VCaP (cell line): ENCODE results near the gene MAN1C1.

ENCODE experiments used
- H3K27ac ChIP-seq: fragments of 450-650 bp; 2 replicates; pipeline ENCODE4 v1.5.1; 2017
- CTCF ChIP-seq: fragments of 450-650 bp; conservative IDR thresholded peaks from 2 replicates; pipeline ENCODE4 v1.5.1; 2017; ENCODE audit warnings: mild to moderate bottlenecking, moderate library complexity

MAN1C1 gene

DNA sequence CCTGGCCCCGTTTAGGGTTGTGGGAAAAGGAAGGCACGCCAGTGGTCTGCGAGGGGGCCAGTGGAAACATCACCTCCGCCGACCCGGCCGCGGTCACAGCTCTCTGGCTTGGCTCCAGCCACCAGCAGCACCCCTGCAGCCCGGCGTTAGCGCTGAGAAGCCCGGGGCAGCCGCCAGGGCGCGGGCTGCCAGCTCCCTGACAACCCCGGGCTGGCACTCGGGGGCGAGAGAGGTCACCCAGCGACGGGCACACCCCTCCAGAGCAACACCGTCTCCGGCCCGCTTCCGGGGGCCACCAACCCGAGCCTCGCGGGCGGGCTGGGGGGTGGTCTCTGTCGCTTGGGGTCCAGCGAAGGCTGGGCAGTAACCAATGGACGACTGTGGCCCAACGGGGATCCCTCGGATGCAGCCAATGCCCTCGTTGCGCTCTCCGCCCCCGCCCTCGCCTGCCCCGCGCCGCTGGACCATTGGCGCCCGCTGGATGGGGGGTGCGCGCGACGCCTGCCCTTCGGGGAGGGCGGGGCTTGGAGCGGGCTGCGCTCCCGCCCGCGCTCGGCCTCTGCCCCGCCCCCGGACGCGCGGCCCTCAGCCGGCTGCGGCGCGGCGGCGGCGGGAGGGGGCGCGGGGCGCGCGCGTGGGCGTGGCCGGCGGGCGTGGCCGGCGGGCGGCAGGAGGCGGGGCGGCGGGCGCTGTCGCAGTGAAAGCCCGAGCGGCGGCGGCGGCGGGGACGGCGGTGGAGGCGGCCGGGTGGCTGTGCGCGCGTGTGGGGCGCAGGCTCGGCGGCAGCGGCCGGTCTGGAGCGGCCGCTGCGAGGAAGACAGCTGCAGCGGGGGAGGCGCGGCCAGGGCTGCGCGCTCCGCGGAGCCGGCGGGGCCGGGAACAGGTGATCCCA lies at the start of gene MAN1C1:
Gene MAN1C1 (plus strand): TSS at position 697 of the 892 bp plus-strand sequence. CDS start 1,007 bp downstream, outside the sequence.
- peak within 1 kb of the TSS; percentile 69 for H3K27ac ChIP-seq
- TF ChIP-seq CTCF = peak; percentile 37; the same call in 1 of the 2 replicates

- TF ChIP-seq CTCF = no peak
- peak overlapping the region; percentile 86 for H3K27ac ChIP-seq
These were observed 48.9 kb upstream of the MAN1C1 start for GRCh38 chr1:25567710-25568089.

GRCh38 chr1:25568090-25568833 lies 48.3 kb upstream of the MAN1C1 start:
- H3K27ac ChIP-seq = peak overlapping the region; percentile 86
- peak; percentile 37 for TF ChIP-seq CTCF

DNA sequence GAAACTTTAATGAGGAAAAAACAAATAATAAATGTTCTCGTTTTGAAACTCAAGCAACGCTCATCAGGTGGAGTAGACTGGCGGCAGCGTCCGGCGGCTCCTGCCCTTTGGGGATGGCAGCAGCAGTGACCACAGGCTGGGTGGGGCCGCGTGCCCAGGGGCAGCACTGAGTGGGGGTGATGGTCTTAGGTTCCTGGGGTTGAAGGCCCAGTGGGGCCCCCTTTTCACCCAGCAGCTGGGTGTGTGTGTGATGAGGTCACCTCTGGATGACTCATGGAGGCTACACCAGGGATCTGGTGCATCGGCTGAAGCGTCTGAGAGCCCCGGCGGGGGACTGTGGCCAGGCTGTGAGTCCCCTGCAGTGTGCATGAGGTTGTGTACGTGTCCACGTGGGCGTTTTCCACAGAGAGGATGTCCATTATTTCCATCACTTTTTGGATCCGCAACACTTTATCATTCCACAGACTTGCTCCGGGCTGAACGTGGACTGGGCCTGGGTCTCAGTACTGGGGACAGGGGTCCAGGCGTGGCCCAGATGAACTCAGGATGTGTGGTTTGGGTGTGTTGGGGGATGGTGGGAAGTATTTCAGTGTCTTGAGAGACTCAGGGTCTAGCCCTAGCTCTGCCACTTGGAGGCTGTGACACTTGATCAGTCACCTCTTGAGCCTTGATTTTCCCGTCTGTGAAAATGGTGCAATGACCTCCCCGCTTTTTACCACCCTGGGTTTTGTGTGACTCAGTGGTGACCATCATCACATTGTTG lies 47.6 kb upstream of the MAN1C1 start:
- H3K27ac ChIP-seq = peak overlapping the region; percentile 86
- TF ChIP-seq CTCF = no peak

DNA sequence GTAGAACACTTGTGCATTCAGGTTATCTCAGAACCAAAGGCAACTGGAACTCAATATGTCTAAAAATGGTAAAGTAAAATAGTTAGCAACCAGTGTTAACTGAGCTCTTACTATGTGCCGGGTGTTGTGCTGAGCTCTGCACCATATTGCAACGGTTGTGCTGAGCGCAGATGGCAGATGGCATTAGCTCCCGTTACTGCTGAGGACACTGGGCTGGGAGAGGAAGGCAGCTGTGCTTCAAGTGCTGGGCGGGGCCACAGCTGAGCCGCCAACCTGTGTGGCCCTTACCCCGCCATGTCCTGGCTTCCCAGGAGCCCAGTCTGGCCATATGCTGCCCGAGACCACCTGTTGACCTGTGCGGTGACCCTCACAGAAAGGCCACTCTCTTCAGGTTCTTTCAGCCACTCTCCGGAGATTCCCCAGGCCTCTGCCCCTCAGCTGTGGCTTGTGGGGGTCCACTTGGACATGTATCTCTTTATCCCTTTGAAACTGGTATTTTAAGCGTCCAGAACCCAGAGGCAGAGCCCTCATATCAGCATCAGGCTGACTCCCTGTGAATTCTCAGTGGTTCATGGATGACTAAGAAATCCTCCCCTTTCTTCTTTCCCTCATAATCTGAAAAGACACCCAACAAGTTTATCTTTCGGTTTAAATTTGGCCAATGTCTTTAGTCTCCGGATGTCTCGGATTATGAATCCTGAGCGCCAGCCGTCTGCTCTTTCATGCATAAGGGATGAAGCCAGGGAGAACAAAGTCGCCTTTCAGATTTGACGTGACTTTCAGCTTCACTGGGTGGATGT lies 46.8 kb upstream of the MAN1C1 start:
- TF ChIP-seq CTCF = no peak
- peak overlapping the region; percentile 86 for H3K27ac ChIP-seq

- no peak for TF ChIP-seq CTCF
These were observed 45.6 kb upstream of the MAN1C1 start for GRCh38 chr1:25570798-25571521.

More at GRCh38 chr1:25570798-25571521, 45.6 kb upstream of the MAN1C1 start:
- H3K27ac ChIP-seq = no peak overlapping the region
